EL (cell line): ENCODE data around the gene GPR37.

Source experiments
- DNase-seq: peaks from one replicate; pipeline ENCODE4 v3.0.0-alpha.2; 2016

Gene GPR37

GRCh38 chr7:124765401-124766352 lies at the start of gene GPR37:
GPR37 (minus strand) TSS chr7:124765792; CDS start chr7:124764976, 816 bp downstream.
- DNase-seq, result peak; percentile 88

- no peak for DNase-seq
Measured at GRCh38 chr7:124813994-124814798, 48.6 kb upstream of the GPR37 start.

DNA sequence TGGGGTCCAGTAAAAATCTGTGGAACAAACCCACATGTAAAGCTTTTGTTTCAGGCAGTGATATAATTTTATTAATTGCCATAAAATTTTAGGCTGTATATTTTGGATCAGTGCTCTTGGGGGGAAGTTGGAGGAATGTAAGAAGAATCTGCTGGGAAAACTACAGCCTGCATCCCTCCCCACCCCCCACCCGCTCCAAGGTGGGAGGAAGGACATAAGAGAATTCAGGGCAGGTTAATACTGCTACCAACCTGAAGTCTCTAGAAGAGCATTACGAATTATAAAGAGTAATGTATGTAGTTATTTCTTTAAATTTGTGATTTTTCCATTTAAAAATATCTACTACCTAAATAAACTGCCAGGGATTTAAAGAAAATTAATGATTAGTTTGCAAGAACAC lies 47.2 kb upstream of the GPR37 start:
- no peak for DNase-seq

- no peak for DNase-seq
Measured at GRCh38 chr7:124811341-124811740, 45.7 kb upstream of the GPR37 start.

DNA sequence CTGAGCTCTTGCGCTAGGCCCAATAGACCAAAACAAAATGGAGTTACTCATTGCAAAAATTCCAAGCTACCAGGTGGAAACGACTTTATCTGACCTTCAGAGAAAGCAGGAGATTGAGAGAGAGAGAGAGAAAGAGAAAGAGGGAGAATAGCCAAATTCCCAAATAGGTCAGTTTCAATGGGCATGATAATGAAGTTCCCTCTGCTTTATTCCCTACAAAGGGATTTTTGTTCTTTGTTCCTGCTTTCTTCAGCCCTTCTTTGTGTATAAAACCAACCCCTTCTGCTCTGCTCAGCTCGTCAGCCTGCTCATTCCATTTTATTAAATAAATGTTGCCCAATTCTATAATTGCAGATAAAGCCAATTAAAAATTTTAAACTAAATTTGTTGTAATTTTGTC lies 45.0 kb upstream of the GPR37 start:
- no peak for DNase-seq

- no peak for DNase-seq
Measured at GRCh38 chr7:124808206-124808605, 42.6 kb upstream of the GPR37 start.

- no peak for DNase-seq
Measured at GRCh38 chr7:124801330-124801895, 35.8 kb upstream of the GPR37 start.

DNA sequence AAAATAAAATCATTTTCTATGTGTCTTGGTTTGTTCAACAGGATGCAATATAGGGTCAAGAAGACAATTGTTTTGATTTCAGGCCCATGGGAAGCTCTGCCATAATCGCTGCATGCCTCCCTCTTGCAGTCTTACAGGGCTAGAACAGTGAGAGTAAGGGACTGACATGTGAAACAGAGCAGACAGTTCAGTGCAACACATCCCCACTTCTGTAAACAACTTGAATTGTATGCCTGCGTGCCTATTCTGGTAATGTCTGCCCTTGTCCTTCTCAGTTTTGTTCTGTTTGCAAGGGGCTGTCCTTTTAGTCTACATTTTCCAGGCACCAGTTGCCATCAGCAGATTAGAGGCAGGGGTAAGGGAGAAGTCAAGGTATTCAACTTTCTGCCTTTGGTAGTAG lies 34.8 kb upstream of the GPR37 start:
- no peak for DNase-seq

DNA sequence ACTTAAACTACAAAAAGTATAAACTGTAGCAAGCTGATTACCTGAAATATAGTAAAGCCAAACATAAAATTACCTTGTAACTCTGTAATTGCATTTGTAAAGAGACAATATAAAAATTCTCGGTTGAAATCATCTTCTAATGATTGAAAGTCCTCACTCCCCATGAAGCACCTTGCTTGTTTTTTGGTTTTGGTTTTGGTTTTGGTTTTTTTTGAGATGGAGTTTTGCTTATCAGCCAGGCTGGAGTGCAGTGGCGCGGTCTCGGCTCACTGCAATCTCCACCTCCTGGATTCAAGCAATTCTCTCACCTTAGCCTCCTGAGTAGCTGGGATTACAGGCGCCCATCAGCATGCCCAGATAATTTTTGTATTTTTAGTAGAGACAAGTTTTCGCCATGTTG lies 33.9 kb upstream of the GPR37 start:
- DNase-seq, result no peak

- DNase-seq, result no peak
Measured at GRCh38 chr7:124796771-124797170, 31.2 kb upstream of the GPR37 start.

DNA sequence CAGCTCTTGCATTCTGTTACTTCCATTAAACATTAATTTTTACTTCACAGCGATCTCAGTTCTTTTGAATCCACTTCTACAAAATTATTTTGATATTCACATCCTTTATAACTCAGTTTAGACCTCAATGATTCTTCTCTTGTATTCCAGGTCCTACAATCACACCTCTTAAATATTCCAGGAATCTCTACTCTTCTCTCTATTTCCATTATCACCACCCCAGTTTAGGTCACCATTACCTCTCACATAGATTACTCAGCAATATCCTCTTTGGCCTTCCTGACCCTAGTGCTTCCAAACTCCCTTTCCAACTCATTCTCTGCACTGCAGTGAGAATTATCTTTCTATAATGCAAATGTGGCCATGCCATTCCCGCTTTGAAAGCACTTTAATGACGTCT lies 27.1 kb upstream of the GPR37 start:
- DNase-seq, result no peak

DNA sequence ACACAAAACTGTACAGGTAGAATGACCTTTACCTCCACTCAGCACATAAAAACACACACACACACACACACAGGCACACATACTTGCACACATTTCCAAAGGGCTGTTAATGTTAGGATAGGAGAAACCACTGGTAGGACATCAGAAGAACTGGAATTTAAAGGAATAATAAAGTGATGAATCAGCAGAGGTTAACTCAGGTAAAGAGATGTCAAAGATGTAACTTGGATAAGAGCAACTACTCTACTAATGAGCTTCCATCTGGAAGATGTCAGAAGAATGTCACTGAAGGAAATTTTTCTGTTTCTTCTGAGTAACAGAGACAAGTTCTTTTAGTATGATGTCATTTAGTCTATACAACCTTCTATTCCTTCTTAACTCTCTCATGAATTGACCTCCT lies 26.4 kb upstream of the GPR37 start:
- DNase-seq, result peak; percentile 2

GRCh38 chr7:124791426-124791825 lies 25.8 kb upstream of the GPR37 start:
- no peak for DNase-seq

DNA sequence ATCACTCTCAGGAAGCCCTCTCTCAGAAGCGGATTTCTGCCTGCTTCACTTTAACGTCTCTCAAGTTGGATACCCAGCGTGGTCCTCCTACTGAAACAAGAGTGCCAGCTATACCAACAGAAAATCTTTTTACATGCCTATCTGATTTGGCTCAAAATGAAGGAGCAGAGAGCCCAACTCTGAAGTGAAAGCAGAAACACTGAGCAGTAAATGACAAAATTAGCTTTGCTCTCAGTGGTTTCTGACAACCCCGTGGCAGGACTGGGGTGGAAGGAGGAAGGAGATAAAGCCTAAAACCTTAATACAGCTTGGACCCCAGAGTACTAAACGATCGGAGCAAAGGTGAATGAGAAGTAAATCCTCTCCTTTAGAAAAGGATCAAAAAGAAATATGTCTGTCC lies 25.1 kb upstream of the GPR37 start:
- no peak for DNase-seq

GRCh38 chr7:124785994-124786393 lies 20.4 kb upstream of the GPR37 start:
- no peak for DNase-seq

GRCh38 chr7:124784879-124785818 lies 19.6 kb upstream of the GPR37 start:
- peak; percentile 57 for DNase-seq

GRCh38 chr7:124783271-124783670 lies 17.7 kb upstream of the GPR37 start:
- DNase-seq, result no peak

- no peak for DNase-seq
Measured at GRCh38 chr7:124781907-124782734, 16.5 kb upstream of the GPR37 start.

GRCh38 chr7:124781418-124781817 lies 15.8 kb upstream of the GPR37 start:
- DNase-seq, result no peak

DNA sequence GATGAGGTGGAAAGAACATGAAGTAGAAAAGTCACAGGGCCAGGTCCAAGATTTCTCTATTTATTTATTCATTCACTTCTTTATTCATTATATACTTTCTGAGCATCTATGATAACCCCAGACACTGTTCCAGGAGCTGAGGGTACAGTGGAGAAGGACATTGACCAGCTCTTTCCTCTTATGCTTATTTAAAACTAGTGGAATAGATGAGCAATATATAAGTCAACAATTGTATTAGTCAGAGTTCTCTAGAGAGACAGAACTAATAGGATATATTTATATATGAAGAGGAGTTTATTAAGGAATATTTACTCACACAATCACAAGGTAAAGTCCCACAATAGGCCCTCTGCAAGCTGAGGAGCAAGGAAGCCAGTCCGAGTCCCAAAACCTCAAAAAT lies 15.0 kb upstream of the GPR37 start:
- no peak for DNase-seq

GRCh38 chr7:124780056-124780455 lies 14.5 kb upstream of the GPR37 start:
- no peak for DNase-seq

GRCh38 chr7:124779620-124780019 lies 14.0 kb upstream of the GPR37 start:
- DNase-seq, result no peak
